GM19438 (cell line): ENCODE results near the gene FBXO31.
"Not testable (repeated sequence)": the region's sequence is repeated elsewhere in the genome, so short reads cannot be mapped to it uniquely, and the experiment has no call there.

Source experiments
- ATAC-seq: cut with Tn5 transposase; IDR thresholded peaks from one replicate; pipeline ENCODE4 v1.9.1; 2021; ENCODE audit warnings: low read depth; ENCODE audit not compliant: unreplicated experiment

Gene FBXO31

DNA sequence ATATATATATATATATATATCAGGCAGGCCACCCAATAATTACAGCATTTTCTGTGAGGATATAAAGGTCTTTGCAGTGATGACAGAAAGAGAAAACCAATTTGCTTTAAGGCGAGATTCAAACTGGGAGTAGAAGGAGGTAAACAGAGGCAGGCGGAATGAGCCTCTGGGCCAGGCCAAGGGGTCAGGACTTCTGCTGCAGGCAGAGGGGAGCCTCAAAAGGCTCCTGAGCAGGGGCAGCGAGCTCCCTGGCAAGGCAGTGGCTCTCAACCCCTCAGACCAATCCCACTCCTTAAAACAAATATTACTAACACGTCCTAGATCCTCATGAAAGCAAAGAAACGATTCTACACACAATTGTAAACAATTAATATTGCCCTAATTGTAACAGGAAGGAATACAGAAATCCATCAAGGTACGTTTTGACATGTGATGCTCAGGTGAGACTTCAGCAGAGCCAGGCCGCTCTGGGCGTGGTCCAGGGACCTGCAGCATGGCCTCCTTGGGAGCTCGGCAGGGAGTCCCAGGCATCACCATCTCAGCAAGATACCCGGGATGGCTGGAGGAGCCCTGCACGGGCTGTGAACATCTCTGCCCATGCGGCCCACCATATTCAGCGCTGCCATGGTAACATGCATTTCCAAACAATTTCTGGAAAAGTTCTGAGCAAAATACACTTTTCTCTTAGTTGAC is 18.4 kb downstream of the FBXO31 start:
- ATAC-seq: no peak

DNA sequence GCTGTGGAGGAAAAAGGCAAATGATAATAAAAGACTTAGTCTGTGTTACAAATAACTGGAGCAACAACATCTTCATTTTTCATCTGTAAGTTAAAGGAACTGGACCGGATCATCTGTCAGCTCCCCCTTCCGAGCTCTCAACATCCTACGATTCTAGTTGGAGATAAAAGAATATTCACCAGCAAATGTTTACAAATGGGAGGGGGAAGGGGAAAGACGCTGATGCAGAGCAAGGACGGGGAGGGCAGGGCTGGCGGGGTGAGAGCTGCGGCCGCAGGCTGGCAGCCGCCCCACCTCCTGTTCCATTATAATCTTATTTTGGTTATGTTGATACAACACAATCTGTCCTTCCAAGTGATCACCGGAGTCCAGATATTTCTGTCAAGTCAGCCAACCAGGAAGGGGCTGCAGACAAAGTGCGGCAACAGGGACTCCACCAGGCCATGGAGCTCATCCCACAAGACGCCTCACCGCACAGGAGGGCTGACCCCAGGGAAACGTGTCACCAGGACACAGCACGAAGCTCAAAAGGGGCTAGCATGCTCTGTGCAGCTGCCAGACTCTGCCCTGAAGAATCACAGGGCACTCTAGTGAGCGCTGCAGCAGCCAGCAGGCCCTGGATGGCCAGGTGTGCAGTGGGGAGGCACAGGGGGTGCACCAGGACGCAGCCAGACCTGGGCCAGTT is 19.7 kb downstream of the FBXO31 start:
- no peak for ATAC-seq

DNA sequence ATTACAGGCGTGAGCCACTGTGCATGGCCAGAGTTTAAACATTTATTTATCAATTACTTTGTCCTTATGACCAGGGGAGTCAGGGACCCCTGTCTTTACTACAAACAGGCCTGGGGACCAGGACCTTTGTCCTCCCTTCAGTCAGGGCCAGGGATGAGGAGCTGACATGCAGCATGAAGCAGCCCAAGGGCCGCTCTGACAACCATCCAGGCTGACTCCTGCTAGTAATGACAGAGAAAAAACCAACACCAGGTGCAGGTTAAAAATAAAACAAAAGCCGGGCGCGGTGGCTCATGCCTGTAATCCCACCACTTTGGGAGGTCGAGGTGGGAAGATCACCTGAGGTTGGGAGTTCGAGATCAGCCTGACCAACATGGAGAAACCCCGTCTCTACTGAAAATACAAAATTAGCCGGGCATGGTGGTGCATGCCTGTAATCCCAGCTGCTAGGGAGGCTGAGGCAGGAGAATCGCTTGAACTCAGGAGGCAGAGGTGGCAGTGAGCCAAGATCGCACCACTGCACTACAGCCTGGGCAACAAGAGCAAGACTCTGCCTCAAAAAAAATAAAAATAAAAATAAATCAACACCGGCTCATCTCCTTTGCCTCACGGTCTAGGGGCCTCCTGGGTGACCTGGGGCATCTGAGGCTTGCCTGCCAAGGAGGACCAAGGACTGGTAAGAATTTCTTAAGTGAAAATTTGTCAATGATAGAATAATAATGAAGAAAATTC is 20.6 kb downstream of the FBXO31 start:
- not testable (repeated sequence) for ATAC-seq

DNA sequence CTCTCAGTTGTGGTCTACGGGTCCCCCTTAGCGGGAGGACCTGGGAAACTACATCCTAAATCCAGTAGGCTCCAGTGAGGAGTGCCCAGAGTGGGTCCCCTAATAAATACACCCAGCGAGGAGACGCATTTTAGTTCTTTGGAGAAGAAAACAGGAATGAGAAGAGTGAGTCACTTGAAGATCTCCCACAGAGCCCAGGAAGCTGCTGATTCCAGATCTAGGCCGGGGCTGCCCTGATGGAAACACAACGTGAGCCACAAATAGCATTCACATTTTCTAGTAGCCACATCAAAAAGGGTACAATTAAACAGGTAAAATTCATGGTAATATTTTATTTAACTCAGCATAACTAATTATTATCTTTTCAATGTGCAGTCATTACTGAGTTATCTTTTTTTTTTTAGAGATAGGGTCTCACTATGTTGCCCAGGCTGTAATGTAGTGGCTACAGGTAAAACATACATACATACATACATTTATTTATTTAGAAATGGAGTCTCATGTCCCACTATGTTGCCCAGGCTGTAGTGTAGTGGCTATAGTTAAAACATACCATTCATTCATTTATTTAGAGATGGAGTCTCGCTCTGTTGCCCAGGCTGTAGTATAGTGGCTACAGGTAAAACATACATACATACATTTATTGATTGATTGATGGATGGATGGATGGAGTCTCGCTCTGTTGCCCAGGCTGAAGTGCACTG is 21.5 kb downstream of the FBXO31 start:
- no peak for ATAC-seq

DNA sequence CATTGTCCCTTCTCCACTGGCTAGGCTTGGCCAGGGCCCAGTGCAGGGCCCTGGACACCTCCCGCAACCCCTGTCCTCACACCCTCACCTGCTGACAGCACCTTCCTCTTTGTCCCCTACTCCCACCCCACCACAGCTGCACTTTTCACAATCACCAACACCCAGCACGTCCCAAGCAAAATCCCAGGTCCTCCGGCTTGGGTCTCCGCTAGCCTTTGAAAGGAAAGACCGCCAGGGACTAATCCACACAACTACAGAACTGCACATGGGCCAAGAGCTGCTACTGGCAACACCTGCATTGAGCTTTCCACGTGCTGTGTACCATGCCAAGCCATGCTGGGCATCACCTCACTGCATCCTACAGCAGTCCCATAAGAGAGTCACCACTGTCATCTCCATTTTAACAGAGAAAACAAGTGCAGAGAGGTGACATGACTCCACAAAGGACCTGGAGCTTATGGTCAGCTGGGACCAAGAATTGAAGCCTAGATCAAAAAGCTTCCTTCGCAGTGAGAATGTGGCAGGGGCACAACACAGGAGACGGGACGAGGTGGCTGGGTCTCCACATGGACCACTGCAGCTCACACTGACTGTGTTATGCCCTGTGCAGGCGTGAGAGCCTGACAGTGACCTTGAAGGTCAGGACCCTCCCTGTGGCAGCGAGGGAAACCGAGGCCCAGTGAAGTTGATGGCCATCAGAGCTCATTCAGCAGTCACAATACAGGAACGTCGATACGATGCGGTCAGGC is 22.5 kb downstream of the FBXO31 start:
- no peak for ATAC-seq

DNA sequence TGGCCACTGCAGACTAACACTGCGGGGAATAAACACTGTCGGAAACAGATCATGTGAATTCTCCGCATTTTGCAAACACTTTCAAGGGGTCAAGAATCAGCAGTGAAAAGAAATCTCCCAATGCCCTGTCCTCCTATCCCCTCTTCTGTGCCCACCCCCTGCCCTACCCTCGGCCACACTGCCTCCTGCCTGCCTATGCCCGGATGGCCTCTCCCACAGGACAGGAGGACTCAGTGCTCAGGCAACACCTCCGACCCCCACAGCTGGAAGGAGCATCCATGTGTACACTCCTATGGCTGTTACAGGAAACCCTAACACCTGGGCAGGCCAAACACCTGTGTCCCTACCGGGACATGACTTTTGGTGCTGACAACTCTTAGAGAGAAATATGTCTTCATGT is 24.5 kb downstream of the FBXO31 start:
- ATAC-seq: no peak

DNA sequence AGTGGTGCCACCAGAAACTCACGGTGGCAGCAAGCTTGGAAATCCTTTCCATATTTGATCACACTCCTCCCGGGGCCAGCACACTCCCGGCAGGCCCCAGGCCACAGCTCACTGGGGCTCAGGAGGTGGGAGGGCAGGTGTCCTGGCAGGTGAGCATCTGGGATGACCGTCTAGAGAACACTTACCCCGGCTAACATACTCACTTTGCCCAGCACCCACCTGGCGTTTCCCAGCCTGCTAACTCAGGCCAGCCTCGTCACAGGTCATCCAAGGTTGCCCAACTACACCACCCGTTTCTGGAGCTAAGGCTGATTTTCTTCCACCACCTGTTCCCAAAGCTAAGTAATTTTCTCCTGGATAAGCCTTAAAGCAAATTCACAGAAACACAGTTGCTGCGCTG is 24.9 kb downstream of the FBXO31 start:
- ATAC-seq: no peak

DNA sequence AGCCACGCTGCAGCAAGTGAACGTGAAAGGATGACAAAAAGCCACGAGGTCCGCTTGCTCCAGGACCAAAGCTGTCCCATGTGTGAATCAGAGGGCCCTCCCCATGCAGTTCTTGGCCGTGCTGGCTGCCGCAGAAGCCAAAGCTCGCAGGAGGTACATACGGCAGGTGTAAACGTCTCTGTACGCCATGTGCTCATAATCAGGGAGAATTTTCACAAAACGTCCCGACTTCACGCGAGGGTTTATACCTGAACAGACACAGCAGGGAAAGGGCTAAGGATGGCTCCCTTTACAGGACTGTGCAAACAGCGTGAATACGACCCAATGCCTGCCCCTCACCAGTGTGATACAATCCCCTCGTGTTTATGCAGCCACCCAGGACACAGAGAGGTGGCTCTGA is 25.3 kb downstream of the FBXO31 start:
- ATAC-seq: no peak

DNA sequence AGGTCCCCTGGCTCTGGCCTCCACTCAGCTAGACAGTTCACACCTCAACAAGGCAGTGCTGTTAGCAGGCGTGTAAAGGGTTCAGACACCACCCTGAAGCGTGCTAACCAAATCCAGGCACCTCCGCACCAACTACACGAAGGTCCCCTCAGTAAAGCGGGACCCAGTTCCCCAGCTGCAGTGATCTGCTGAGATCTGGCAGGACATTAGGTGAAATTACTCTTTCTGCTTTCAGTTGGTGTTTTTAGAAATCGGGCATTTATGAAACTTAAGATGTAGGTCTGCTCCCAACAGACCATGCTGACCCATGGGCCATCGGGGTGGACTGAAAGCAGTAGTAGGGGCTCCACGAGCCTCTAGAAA is 27.1 kb downstream of the FBXO31 start:
- no peak for ATAC-seq

DNA sequence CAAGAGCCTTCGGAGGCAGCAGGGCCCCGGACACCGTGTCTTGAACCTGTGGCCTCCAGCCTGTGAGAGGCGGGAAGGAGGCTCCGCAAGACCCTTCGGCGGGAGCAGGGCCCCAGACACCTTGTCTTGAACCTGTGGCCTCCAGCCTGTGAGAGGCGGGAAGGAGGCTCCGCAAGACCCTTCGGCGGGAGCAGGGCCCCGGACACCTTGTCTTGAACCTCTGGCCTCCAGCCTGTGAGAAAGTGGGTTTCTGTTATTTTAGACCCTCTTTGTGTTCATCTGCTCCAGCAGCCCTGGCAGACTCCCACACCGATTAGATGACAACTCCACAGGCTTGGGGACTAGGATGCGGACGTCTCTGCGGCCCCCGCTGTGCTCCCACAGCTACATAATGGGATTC is 30.0 kb downstream of the FBXO31 start:
- ATAC-seq: no peak

DNA sequence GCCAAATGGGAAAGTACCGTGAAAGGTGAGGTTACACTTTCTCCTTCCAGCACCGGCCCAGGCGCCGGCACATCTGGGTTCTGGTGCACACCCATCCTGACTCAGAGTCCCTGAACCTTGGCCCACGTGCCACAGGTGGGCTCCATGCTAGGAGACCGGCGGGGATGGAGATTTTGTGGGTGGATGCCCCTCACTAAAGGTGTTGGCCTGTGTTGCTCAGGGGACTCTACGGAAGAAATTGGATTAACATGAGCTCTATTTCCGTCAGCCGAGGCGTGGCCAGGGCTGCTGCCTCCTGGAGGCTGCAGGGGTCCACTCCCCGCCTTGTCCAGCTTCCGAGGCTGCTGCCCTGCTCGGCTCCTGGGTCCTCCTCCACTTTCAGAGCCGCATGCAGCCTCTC is 30.8 kb downstream of the FBXO31 start:
- ATAC-seq: no peak

DNA sequence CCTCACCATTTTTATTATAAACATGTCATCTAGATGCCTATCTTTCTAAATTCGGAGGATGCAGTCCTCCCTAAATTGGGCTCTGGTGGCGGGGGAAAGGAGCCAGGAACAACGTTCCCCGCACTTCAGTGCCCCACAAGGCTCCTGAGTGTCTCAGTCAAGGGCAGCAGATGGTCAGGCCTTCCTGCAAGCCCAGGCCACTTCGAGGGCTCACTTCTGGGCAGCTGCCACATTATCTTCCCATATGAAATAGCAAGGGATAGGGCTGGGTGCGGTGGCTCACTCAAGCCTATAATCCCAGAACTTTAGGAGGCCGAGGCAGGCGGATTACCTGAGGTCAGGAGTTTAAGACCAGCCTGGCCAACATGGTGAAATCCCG is 32.3 kb downstream of the FBXO31 start:
- no peak for ATAC-seq

DNA sequence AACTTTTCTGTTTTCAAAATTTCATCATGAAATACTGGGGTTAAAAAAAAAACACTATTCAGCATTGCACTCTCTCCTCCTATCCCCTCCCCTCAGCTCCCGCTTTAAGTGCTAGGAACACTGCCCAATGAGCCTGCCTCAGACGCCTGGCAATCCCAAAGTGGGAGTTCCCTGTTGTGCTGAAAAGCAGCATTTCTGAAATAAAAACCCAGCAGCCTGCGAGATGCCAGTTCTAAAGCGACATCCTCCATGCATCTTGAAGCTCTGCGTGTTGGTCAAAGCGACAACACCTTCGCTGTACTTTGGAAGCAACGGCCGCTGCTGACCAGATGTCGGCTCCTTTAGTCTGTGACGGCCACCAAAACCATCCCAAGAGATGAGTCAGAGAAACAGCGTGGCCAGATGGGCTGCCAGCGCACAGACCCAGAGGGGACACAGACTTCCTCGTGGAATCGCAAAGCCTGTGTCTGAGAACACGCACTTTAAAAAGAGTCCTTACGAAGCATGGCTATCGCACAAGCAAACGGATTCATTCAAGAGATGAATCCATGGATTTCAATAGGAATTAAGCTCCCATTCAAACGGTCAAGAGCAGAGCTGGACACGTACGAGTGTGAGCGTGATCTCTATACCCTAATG is 32.8 kb downstream of the FBXO31 start:
- ATAC-seq: no peak

DNA sequence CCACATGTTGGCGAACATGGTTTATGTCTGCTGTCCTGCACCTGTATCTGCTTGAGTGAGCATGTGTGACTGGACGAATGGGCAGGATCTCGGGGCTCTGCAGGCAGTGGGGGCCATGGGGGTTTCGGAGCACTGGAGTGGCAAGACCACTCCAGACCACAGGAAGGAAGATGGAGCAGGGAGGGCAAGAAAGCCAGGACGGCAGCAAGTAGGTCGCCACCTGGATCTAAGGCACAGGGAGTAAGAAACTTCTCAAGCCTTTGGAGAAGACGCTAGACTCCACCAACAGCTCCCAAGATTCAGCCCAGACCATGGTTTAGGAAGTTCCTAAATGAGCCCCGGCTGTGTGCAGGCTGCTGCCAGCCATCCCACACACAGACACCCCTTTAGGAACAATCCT is 33.5 kb downstream of the FBXO31 start:
- no peak for ATAC-seq

DNA sequence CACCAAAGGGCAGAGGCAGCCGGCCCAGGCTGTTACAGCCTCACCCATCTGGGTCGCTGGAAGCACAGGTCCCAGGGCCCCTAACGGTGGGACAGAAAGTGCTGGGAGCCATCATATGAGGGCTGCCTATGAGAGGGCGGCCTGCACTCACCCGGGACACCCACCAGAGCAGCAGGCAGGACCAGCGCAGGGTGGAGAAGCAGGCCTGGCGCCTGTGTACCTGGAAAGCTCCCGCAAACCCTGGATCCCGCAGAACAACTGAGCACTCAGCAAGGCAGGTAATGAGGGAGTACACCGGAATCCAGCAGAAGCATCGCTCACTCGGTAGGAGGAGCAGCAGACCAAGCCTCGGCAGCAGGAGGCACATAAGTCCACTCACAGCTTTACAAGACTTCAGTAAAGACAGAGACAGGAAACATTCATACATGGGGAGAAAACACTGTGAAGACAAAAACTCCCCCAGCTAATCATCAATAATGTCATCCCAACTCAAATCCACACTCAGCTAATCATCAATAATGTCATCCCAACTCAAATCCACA is 34.9 kb downstream of the FBXO31 start:
- no peak for ATAC-seq

DNA sequence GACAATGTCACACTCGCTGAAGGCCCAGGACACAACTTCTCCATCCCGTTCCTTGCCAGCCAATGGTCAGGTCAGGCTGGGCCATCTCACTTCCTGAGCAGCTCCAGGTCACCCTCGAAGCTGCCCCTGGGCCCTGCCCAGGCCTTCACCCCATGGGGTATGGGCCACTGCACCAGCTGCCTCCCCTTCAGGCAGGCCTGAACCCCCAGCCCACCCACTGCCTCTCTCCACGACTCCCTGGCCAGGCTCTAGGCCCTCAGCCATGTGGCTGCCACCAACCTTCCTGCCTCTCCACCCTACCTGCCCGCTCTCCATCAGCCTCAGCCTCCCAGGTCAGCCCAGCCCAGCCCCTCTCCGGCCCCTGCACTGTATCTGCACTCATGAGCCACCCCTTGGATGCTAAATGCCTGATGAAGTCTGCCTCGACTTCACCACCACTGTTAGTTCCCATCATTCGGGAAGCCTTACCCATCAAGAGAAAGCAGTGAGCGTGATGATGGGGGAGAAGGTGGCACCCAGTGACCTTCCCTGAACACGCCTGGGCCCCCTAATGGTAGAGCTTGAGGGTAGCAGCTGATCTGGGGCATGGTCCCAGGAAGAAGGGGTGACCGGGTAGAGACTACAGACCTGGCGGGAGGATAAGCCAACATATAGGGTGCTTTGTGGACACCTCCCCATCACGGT is 35.5 kb downstream of the FBXO31 start:
- no peak for ATAC-seq

DNA sequence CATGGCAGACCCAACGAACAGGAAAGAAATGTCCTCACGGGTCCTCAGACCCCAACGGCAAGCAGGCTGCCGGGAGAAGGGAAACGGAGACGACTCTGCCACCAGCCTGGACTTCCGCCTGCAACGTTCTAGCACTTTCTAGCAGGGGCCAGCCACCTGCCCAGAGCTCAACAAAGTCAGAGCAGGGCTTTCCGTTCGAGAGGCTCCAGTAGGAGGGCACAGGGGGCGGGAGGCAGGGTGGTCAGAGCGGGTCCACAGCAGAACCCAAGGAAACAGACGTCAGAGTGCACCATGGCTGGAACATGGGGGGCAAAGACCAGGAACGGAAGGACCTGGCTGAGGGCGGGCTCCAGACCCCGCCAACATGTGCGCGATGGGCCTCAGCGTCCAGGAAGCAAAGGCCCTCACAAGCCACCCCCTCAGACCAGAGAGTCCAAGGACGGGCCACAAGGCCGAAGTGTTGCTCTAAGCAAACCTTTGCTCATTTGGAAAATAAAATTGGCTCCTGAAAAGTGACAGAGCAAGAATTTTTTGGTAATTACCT is 37.0 kb downstream of the FBXO31 start:
- no peak for ATAC-seq

DNA sequence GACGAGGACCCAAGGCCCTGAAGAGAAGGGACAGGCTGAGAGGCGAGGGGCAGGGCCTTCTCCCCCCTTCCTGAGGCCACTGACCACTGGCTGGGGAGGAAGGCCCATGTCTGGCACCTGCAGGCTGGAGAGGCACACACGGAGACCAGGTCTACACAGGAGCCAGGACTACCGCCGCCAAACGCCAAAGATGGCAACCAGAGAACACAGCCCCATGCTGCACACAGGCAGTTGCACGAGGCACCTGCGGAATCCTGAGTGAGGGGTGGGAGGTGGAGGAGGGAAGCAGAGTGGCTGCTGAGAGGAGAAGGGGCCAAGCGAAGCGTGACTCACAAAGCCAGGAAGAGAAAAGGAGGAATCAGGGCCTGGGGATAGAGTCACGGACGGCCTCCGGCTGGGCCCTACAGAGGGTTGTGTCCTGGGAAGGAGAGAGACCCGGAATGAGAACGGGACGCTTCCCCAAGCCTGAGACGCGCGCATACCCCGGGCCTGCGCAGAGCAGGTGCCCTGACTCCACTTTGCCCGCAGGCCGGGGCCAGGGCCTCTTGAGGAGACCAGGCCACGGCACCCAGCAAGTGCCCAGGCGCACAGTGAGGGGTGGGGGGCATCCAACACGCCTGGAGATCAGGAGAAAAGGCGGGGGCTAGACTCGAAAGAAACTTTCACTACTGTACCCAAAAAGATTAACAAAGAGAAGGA is 37.7 kb downstream of the FBXO31 start:
- ATAC-seq: no peak
